H1 (cell line): ENCODE results near the gene NCKAP1. TPM values are rescaled to one million over a fixed set of nuclear protein-coding genes. Genes with fewer than 3 reads are reported as not detected.

Experiments used
- CTCF ChIA-PET: fragments of 300-600 bp; sonication (Branson Sonifier 250); formaldehyde crosslinking; loops from one replicate; lab custom pipeline; 2021; ENCODE audit not compliant: partially characterized antibody; lab: Charles Lee
- POLR2A ChIA-PET: fragments of 300-600 bp; sonication (Branson Sonifier 250); formaldehyde crosslinking; loops from one replicate; lab custom pipeline; 2021; ENCODE audit warnings: inconsistent platforms; ENCODE audit not compliant: partially characterized antibody; lab: Charles Lee
- DNase-seq, 2 experiments: peaks; one replicate each; pipeline versions ENCODE4 v3.0.0 to v3.0.0-alpha.2; 2010 to 2022; ENCODE audit warnings: low spot score in 2 of 2, low read depth in 1 of 2, mixed read lengths in 1 of 2
- FAIRE-seq: peaks from 2 replicates; lab custom pipeline; 2011; peaks lifted over from hg19 to GRCh38; lab: Jason Lieb, UNC
- H2AFZ ChIP-seq: 2 replicates; pipeline ENCODE4 v1.8.1; 2012; ENCODE audit warnings: low read length, inconsistent platforms
- H2AK5ac ChIP-seq: 2 replicates; pipeline ENCODE4 v1.6.1; 2013; ENCODE audit warnings: low read depth, low read length
- H2BK120ac ChIP-seq: replicated peaks from 2 replicates; pipeline ENCODE3; 2013; ENCODE audit warnings: low read depth, low read length, inconsistent platforms
- H2BK12ac ChIP-seq: 2 replicates; pipeline ENCODE4 v1.6.1; 2013; ENCODE audit warnings: low read depth, low read length
- H2BK15ac ChIP-seq: 2 replicates; pipeline ENCODE4 v1.6.1; 2013; ENCODE audit warnings: low read length
- H2BK20ac ChIP-seq: 2 replicates; pipeline ENCODE4 v1.6.1; 2013; ENCODE audit warnings: low read length
- H2BK5ac ChIP-seq: 2 replicates; pipeline ENCODE4 v1.6.1; 2013; ENCODE audit warnings: low read depth, low read length
- H3K14ac ChIP-seq: 2 replicates; pipeline ENCODE4 v1.6.1; 2013; ENCODE audit warnings: inconsistent platforms; ENCODE audit not compliant: insufficient read length
- H3K18ac ChIP-seq: 2 replicates; pipeline ENCODE4 v1.6.1; 2013; ENCODE audit warnings: low read length; ENCODE audit errors: extremely low read depth
- H3K23ac ChIP-seq: 2 replicates; pipeline ENCODE4 v1.6.1; 2013; ENCODE audit warnings: inconsistent platforms; ENCODE audit not compliant: insufficient read length
- H3K23me2 ChIP-seq: 2 replicates; pipeline ENCODE4 v1.6.1; 2013; ENCODE audit warnings: low read depth, low read length
- H3K27ac ChIP-seq: 2 replicates; pipeline ENCODE4 v1.6.1; 2011; ENCODE audit warnings: low read depth, low read length, inconsistent platforms
- H3K27me3 ChIP-seq, 4 experiments: replicated peaks in 1 of 4; 1 replicate in 1 of 4; 2 replicates in 3 of 4; pipeline versions ENCODE4 v1.6.1 to v1.8.1; 2011 to 2013; ENCODE audit warnings: low read length in 3 of 4, mild to moderate bottlenecking in 3 of 4, inconsistent platforms in 2 of 4, mixed read lengths in 2 of 4, moderate library complexity in 1 of 4; ENCODE audit not compliant: control insufficient read depth in 3 of 4, insufficient read depth in 3 of 4; ENCODE audit errors: extremely low read depth in 1 of 4
- H3K36me3 ChIP-seq, 4 experiments: 2 replicates each; pipeline versions ENCODE4 v1.6.1 to v1.8.1; 2011 to 2013; ENCODE audit warnings: mild to moderate bottlenecking in 4 of 4, low read length in 3 of 4, moderate library complexity in 2 of 4, control low read depth in 1 of 4, inconsistent platforms in 1 of 4; ENCODE audit not compliant: insufficient read depth in 4 of 4, control insufficient read depth in 2 of 4
- H3K4ac ChIP-seq: replicated peaks from 2 replicates; pipeline ENCODE3; 2013; ENCODE audit warnings: low read length, low read depth, mixed read lengths, inconsistent platforms; ENCODE audit not compliant: insufficient read length
- H3K4me1 ChIP-seq, 4 experiments: replicated peaks in 1 of 4; 1 replicate in 1 of 4; 2 replicates in 3 of 4; pipeline versions ENCODE4 v1.6.1 to v1.8.1; 2011 to 2013; ENCODE audit warnings: low read length in 3 of 4, inconsistent platforms in 2 of 4, mixed read lengths in 1 of 4; ENCODE audit not compliant: insufficient read depth in 4 of 4, control insufficient read depth in 3 of 4
- H3K4me2 ChIP-seq, 2 experiments: 2 replicates each; pipeline versions ENCODE4 v1.6.1 to v1.8.1; 2011 to 2013; ENCODE audit warnings: low read depth in 2 of 2, low read length in 2 of 2, control low read depth in 1 of 2, inconsistent platforms in 1 of 2, mild to moderate bottlenecking in 1 of 2; ENCODE audit not compliant: insufficient read depth in 1 of 2
- H3K4me3 ChIP-seq, 4 experiments: fragments of 200-600, 300-600 bp in 1 of 4; sonication (generic), shearing (Covaris generic), sonication (Bioruptor Twin) in 1 of 4; 2 replicates each; pipeline versions ENCODE4 v1.5.1 to v1.8.1; 2011 to 2016; ENCODE audit warnings: low read length in 4 of 4, low read depth in 3 of 4, control low read depth in 2 of 4, inconsistent platforms in 2 of 4, mild to moderate bottlenecking in 2 of 4, mixed read lengths in 1 of 4, moderate library complexity in 1 of 4; ENCODE audit not compliant: insufficient read depth in 2 of 4; ENCODE audit errors: extremely low read depth in 1 of 4
- H3K56ac ChIP-seq: replicated peaks from 2 replicates; pipeline ENCODE3; 2013; ENCODE audit warnings: low read depth, mild to moderate bottlenecking, mixed read lengths, low read length, inconsistent platforms; ENCODE audit not compliant: insufficient read length
- H3K79me1 ChIP-seq: 2 replicates; pipeline ENCODE4 v1.6.1; 2013; ENCODE audit warnings: low read depth, low read length, control low read depth
- H3K79me2 ChIP-seq, 2 experiments: 2 replicates each; pipeline versions ENCODE4 v1.6.1 to v1.8.1; 2012 to 2013; ENCODE audit warnings: low read length in 2 of 2, mild to moderate bottlenecking in 2 of 2, inconsistent platforms in 1 of 2; ENCODE audit not compliant: insufficient read depth in 2 of 2, control insufficient read depth in 1 of 2
- H3K9ac ChIP-seq, 4 experiments: replicated peaks in 1 of 4; 1 replicate in 1 of 4; 2 replicates in 3 of 4; pipeline versions ENCODE4 v1.6.1 to v1.8.1; 2011 to 2013; ENCODE audit warnings: low read depth in 3 of 4, low read length in 3 of 4, control low read depth in 2 of 4, mild to moderate bottlenecking in 2 of 4, moderate library complexity in 2 of 4, inconsistent platforms in 1 of 4; ENCODE audit errors: extremely low read depth in 1 of 4
- H3K9me3 ChIP-seq, 2 experiments: 2 replicates each; pipeline versions ENCODE4 v1.6.1 to v1.8.1; 2012 to 2013; ENCODE audit warnings: mild to moderate bottlenecking in 2 of 2, moderate library complexity in 2 of 2, control low read depth in 1 of 2, inconsistent platforms in 1 of 2, low read depth in 1 of 2, low read length in 1 of 2, mixed read lengths in 1 of 2; ENCODE audit not compliant: insufficient read depth in 2 of 2
- H4K20me1 ChIP-seq, 2 experiments: replicated peaks in 1 of 2; 2 replicates each; pipeline versions ENCODE3 to v1.8.1; 2011 to 2013; ENCODE audit warnings: inconsistent platforms in 2 of 2, low read length in 2 of 2, mild to moderate bottlenecking in 1 of 2; ENCODE audit not compliant: insufficient read depth in 2 of 2, control insufficient read depth in 1 of 2
- H4K5ac ChIP-seq: 2 replicates; pipeline ENCODE4 v1.6.1; 2013; ENCODE audit warnings: low read length, low read depth, mixed read lengths, inconsistent platforms; ENCODE audit not compliant: insufficient read length
- H4K8ac ChIP-seq: 2 replicates; pipeline ENCODE4 v1.8.0; 2013; ENCODE audit warnings: mild to moderate bottlenecking, moderate library complexity, low read length, inconsistent platforms; ENCODE audit not compliant: insufficient read depth; ENCODE audit errors: extremely low read depth
- H4K91ac ChIP-seq: replicated peaks from 2 replicates; pipeline ENCODE3; 2013; ENCODE audit warnings: low read length, mixed read lengths, inconsistent platforms; ENCODE audit not compliant: insufficient read length
- MAFK ChIP-seq: IDR thresholded peaks from 2 replicates; pipeline ENCODE4 v1.6.1; 2012; ENCODE audit warnings: low read depth, mild to moderate bottlenecking, improper control_type of control experiment, low read length
- SUZ12 ChIP-seq: fragments of 200-600 bp; sonication (generic); IDR thresholded peaks from 2 replicates; pipeline ENCODE4 v1.6.1; 2012; ENCODE audit warnings: mild to moderate bottlenecking, inconsistent platforms, low read length, moderate library complexity, mixed read lengths
- WGBS, 2 experiments: shearing (Covaris generic) in 1 of 2; methylation state at CpG; one replicate each; pipeline versions ENCODE4 v1.1.6 to v1.1.7; 2013 to 2015; ENCODE audit warnings: low lambda C conversion rate in 2 of 2, mixed read lengths in 2 of 2, inconsistent platforms in 1 of 2, low coverage in 1 of 2, missing lambda C conversion rate in 1 of 2; ENCODE audit not compliant: insufficient replicate concordance in 2 of 2, insufficient coverage in 1 of 2, insufficient read length in 1 of 2; ENCODE audit errors: extremely low coverage in 1 of 2, missing lambda C conversion rate in 1 of 2; 5-methylcytosine and 5-hydroxymethylcytosine counted together
- polyA plus RNA-seq, 7 experiments: library from polyadenylated mRNA; depleted of rRNA in 3 of 7; stranded (reverse) in 5 of 7; unstranded in 2 of 7; fragments of >200 nt in 5 of 7; fragments of 200-250 nt in 2 of 7; gene quantifications; 1 replicate in 5 of 7; 2 replicates in 1 of 7; 4 replicates in 1 of 7; pipeline versions ENCODE4 v1.2.1 to v1.2.3, GENCODE V29; 2011 to 2013; ENCODE audit warnings: missing spikeins in 2 of 7, mixed read lengths in 2 of 7
- total RNA-seq: library from RNA; stranded (reverse); fragmentation: NEBNext Ultra II Directional; extraction: Animal tissue kit (Norgen Biotek cat#: 25700); gene quantifications from 2 replicates; pipeline ENCODE4 v1.2.1, GENCODE V29; 2021

NCKAP1 gene
- total and polyA plus RNA-seq, 2 of the 8 experiments (the other 6 are each of a cell fraction or from before 2014, with no cell fraction given), result 90.8 to 173 TPM

- Histone ChIP-seq H3K4ac (no peak overlapping the region), H2BK20ac (no peak overlapping the region), H4K20me1 (peaks cover 0 to 1% of the 10 kb centered on the region in 2 experiments), H3K23me2 (no peaks in the 10 kb centered on the region), H3K36me3 (peaks cover 2 to 70% (median 25%) of the 10 kb centered on the region in 4 experiments; a peak in 6 of 8 replicates), H2BK12ac (no peak overlapping the region), H3K79me2 (no peaks in the 10 kb centered on the region), H2BK5ac (no peak overlapping the region), H3K18ac (no peak overlapping the region), H3K79me1 (no peaks in the 10 kb centered on the region), H3K27me3 (no peaks in the 10 kb centered on the region), H3K4me2 (no peak overlapping the region), H4K91ac (no peak overlapping the region), H2BK15ac (no peak overlapping the region), H3K14ac (no peak overlapping the region), H4K8ac (no peak overlapping the region), H3K56ac (no peak overlapping the region), H2BK120ac (no peak overlapping the region), H3K9me3 (no peaks in the 10 kb centered on the region), H2AK5ac (no peak overlapping the region), H4K5ac (no peak overlapping the region), H3K4me1 (no peaks in the 10 kb centered on the region), H3K9ac (no peak overlapping the region), H3K4me3 (no peak overlapping the region), H2AFZ (no peak overlapping the region), H3K23ac (no peak overlapping the region), H3K27ac (no peak overlapping the region)
- FAIRE-seq (no peak), DNase-seq (no peak)
- ChIA-PET POLR2A (no interaction called here), CTCF (interaction anchor here (0.6 to 5.7 kb wide), 7 partner anchors 13 to 224 kb away, joined by 3 to 65 read pairs (median 4); no protein-coding TSS in a partner anchor)
- TF ChIP-seq MAFK, result peak; percentile 77
- no peak for TF ChIP-seq SUZ12
- 68% methylated on average over 2 of the region's 2 CpGs; no CpG with 5 or more reads in 1 of the 2 experiments for WGBS, 2 experiments
Measured at GRCh38 chr2:182982941-182983340, 55.3 kb downstream of the NCKAP1 start.
